A673 (cell line): ENCODE results near the gene NRG3. TPM values are rescaled to one million over a fixed set of nuclear protein-coding genes. Genes with fewer than 3 reads are reported as not detected.

Experiments
- BruUV-seq: library from RNA; stranded (reverse); fragments of 400-500 nt; replicated peaks from 2 replicates; lab custom pipeline; 2021; lab: Mats Ljungman, UMichigan
- CTCF ChIA-PET: fragments of 300-600 bp; sonication (Branson Sonifier 250); formaldehyde crosslinking; loops from one replicate; lab custom pipeline; 2022; ENCODE audit warnings: antibody characterized with exemption; lab: Charles Lee
- POLR2A ChIA-PET: fragments of 300-600 bp; sonication (Branson Sonifier 250); formaldehyde crosslinking; loops from one replicate; lab custom pipeline; 2022; ENCODE audit warnings: antibody characterized with exemption; ENCODE audit not compliant: low non-redundant PET; lab: Charles Lee
- DNase-seq: peaks from one replicate; pipeline ENCODE4 v3.0.0-alpha.2; 2015; ENCODE audit warnings: low spot score
- H3K27ac ChIP-seq: fragments of 200-600 bp; sonication (generic); 2 replicates; pipeline ENCODE4 v1.5.1; 2016; ENCODE audit warnings: mixed run types, low read depth, mild to moderate bottlenecking, mixed read lengths, antibody characterized with exemption, low read length; ENCODE audit not compliant: poor library complexity, severe bottlenecking
- H3K27me3 ChIP-seq: fragments of 200-600 bp; sonication (generic); replicated peaks from 2 replicates; pipeline ENCODE4 v1.6.1; 2017; ENCODE audit warnings: mixed run types, low read depth, mild to moderate bottlenecking, mixed read lengths, antibody characterized with exemption, low read length; ENCODE audit not compliant: insufficient read depth, poor library complexity
- H3K36me3 ChIP-seq: fragments of 200-600 bp; sonication (generic); 2 replicates; pipeline ENCODE4 v1.6.1; 2016; ENCODE audit warnings: mixed run types, mild to moderate bottlenecking, mixed read lengths, antibody characterized with exemption, low read length; ENCODE audit not compliant: insufficient read depth, poor library complexity, severe bottlenecking
- H3K4me1 ChIP-seq: fragments of 200-600 bp; sonication (generic); 2 replicates; pipeline ENCODE4 v1.6.1; 2017; ENCODE audit warnings: mixed run types, mild to moderate bottlenecking, mixed read lengths, antibody characterized with exemption, low read length; ENCODE audit not compliant: insufficient read depth, poor library complexity, severe bottlenecking
- H3K4me3 ChIP-seq: fragments of 200-600 bp; sonication (generic); 2 replicates; pipeline ENCODE4 v1.5.1; 2016; ENCODE audit warnings: low read depth, mixed run types, mild to moderate bottlenecking, mixed read lengths, low read length; ENCODE audit not compliant: poor library complexity, severe bottlenecking
- H3K9me3 ChIP-seq: fragments of 200-600 bp; sonication (generic); 2 replicates; pipeline ENCODE4 v1.6.1; 2016; ENCODE audit warnings: mixed run types, low read depth, mild to moderate bottlenecking, mixed read lengths, antibody characterized with exemption, low read length; ENCODE audit not compliant: poor library complexity, severe bottlenecking
- CTCF ChIP-seq: fragments of 300-800, 200-600 bp; sonication (generic); conservative IDR thresholded peaks from 2 replicates; pipeline ENCODE4 v1.5.1; 2017; ENCODE audit warnings: low read depth, mild to moderate bottlenecking, antibody characterized with exemption, low read length, moderate library complexity, mixed read lengths
- EZH2 ChIP-seq: fragments of 200-600 bp; sonication (generic); IDR thresholded peaks from 2 replicates; pipeline ENCODE4 v1.6.1; 2017; ENCODE audit warnings: borderline replicate concordance, low read depth, mild to moderate bottlenecking, mixed read lengths, antibody characterized with exemption, low read length; ENCODE audit not compliant: poor library complexity, severe bottlenecking
- intact Hi-C: fragments of 100-400 bp; cut with micrococcal nuclease; formaldehyde crosslinking; loops from one replicate; pipeline ENCODE4 v1.10.0; 2022; ENCODE audit not compliant: unreplicated experiment
- total RNA-seq: library from RNA; stranded (reverse); gene quantifications from 2 replicates; pipeline ENCODE4 v1.2.3, GENCODE V29; 2021

Gene NRG3
- total RNA-seq, 1 experiment from 2014 or later: not detected

- no TSS peak for BruUV-seq
- Histone ChIP-seq H3K27me3 (no peaks in the 10 kb centered on the region), H3K36me3 (no peaks in the 10 kb centered on the region), H3K27ac (no peak overlapping the region), H3K4me1 (no peaks in the 10 kb centered on the region), H3K4me3 (no peak overlapping the region), H3K9me3 (no peaks in the 10 kb centered on the region)
- ChIA-PET POLR2A (no interaction called here), CTCF (no interaction called here)
- no peak for DNase-seq
- TF ChIP-seq CTCF (no peak), EZH2 (no peak)
- intact Hi-C loops: no loop called here
Measured at GRCh38 chr10:82826132-82826531, 951.1 kb downstream of the NRG3 start.

- BruUV-seq: no TSS peak
- Histone ChIP-seq H3K4me3 (no peak overlapping the region), H3K4me1 (no peaks in the 10 kb centered on the region), H3K27ac (no peak overlapping the region), H3K27me3 (no peaks in the 10 kb centered on the region), H3K36me3 (no peaks in the 10 kb centered on the region), H3K9me3 (peaks cover 4% of the 10 kb centered on the region)
- intact Hi-C loops: no loop called here
- no peak for TF ChIP-seq CTCF
- TF ChIP-seq EZH2: no peak
- no peak for DNase-seq
- ChIA-PET CTCF (no interaction called here), POLR2A (no interaction called here)
Measured at GRCh38 chr10:82827901-82828300, 952.9 kb downstream of the NRG3 start.

GRCh38 chr10:82847242-82847641 is 972.2 kb downstream of the NRG3 start:
- no peaks in the 10 kb centered on the region for H3K36me3 ChIP-seq
- ChIA-PET CTCF (no interaction called here), POLR2A (no interaction called here)
- peaks cover 2% of the 10 kb centered on the region for H3K9me3 ChIP-seq
- TF ChIP-seq EZH2 (no peak), CTCF (no peak)
- no TSS peak for BruUV-seq
- intact Hi-C loops: no loop called here
- H3K27me3 ChIP-seq: no peaks in the 10 kb centered on the region
- no peak overlapping the region for H3K4me3 ChIP-seq
- H3K4me1 ChIP-seq: no peaks in the 10 kb centered on the region
- DNase-seq: no peak
- H3K27ac ChIP-seq: no peak overlapping the region
